Activated CD8-positive, alpha-beta T cell treated with anti-CD3 and anti-CD28 coated beads for 36 hours (primary cell): Measurements from ENCODE around the gene KIAA1755. TPM values are rescaled to one million over a fixed set of nuclear protein-coding genes. Genes with fewer than 3 reads are reported as not detected.

Experiments
- ATAC-seq: fragments of 200-7000 bp; cut with Tn5 transposase; one replicate; pipeline ENCODE4 v1.10.0; 2021; ENCODE audit warnings: mild to moderate bottlenecking, moderate library complexity
- CTCF ChIA-PET: fragments of 350-600 bp; sonication (Branson Sonifier 250); formaldehyde crosslinking; loops from one replicate; lab custom pipeline; 2021; ENCODE audit warnings: antibody characterized with exemption; lab: Charles Lee
- POLR2A ChIA-PET: fragments of 350-600 bp; sonication (Branson Sonifier 250); formaldehyde crosslinking; loops from one replicate; lab custom pipeline; 2021; ENCODE audit warnings: antibody characterized with exemption; lab: Charles Lee
- DNase-seq: peaks from one replicate; pipeline ENCODE4 v3.0.0-alpha.2; 2020
- H3K27ac Mint-ChIP-seq: one replicate; pipeline ENCODE4 v1.8.0; 2021; ENCODE audit warnings: mild to moderate bottlenecking, mixed read lengths
- H3K27me3 Mint-ChIP-seq: one replicate; pipeline ENCODE4 v1.8.0; 2021; ENCODE audit warnings: mixed read lengths
- H3K36me3 Mint-ChIP-seq: one replicate; pipeline ENCODE4 v1.8.0; 2021; ENCODE audit warnings: low read depth, mixed read lengths
- H3K4me1 Mint-ChIP-seq: one replicate; pipeline ENCODE4 v1.8.0; 2021; ENCODE audit warnings: low read depth, mixed read lengths
- H3K4me3 Mint-ChIP-seq: one replicate; pipeline ENCODE4 v1.8.0; 2021; ENCODE audit warnings: mild to moderate bottlenecking, moderate library complexity, mixed read lengths
- H3K9me3 Mint-ChIP-seq: one replicate; pipeline ENCODE4 v1.8.0; 2021; ENCODE audit warnings: mixed read lengths
- intact Hi-C: fragments of 100-400 bp; cut with micrococcal nuclease; formaldehyde crosslinking; loops from one replicate; pipeline ENCODE4 v1.10.0; 2022
- total RNA-seq, 2 experiments: library from RNA; stranded (reverse); gene quantifications; one replicate each; pipeline ENCODE4 v1.2.3, GENCODE V29; 2021
- TF ChIP-seq, protein P1 (sequence below): fragments of 200-600 bp; IDR thresholded peaks from one replicate; pipeline ENCODE4 v1.8.0; 2022; ENCODE audit warnings: antibody characterized with exemption, mild to moderate bottlenecking

The KIAA1755 gene
- total RNA-seq, 2 experiments from 2014 or later = not detected

DNA sequence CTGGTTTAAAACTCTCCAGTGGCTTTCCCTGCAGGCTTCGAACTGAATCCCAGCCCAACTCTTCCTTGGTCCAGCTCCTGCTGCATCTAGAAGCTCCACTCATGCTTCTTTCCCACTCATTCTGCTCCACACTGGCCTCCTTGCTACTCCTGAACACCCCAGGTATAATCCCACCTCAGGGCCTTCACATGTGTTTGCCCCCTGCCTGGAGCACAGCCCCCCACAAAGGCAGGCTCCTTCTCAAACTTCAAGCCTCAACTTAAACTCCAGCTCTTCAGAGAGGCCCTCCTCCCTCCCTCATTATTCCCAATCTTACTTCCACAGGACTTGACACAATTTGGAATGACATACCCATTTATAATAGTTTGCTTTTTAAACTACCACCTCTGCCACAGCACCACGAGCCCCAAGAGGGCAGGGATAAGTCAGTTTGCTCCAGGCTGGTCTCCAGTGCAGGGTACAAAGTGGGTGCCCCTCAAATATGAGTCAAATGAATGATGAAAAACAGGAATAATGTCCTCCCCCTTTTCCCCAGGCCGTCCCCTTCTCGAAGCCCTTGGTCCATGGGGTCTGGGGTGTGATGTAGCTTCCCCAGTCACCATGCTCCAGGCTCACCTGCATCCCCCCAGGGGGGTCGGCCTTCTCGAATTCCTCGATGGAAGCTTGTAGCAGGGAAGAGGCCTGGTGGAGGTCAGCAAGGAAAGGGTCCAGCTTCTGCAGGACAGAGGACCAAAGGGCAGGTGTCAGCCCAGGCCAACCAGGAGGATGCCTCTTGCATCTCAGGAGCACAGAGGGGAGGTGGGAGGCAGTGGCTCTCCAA, 37.4 kb downstream of the KIAA1755 start:
- no peak for DNase-seq
- no peaks in the 10 kb centered on the region for H3K4me1 Mint-ChIP-seq
- CTCF ChIA-PET = interaction anchor here (0.9 to 7.4 kb wide), 10 partner anchors 20 to 465 kb away, joined by 3 to 68 read pairs (median 8); no protein-coding TSS in a partner anchor
- no peaks in the 10 kb centered on the region for H3K36me3 Mint-ChIP-seq
- TF ChIP-seq, protein P1, sequence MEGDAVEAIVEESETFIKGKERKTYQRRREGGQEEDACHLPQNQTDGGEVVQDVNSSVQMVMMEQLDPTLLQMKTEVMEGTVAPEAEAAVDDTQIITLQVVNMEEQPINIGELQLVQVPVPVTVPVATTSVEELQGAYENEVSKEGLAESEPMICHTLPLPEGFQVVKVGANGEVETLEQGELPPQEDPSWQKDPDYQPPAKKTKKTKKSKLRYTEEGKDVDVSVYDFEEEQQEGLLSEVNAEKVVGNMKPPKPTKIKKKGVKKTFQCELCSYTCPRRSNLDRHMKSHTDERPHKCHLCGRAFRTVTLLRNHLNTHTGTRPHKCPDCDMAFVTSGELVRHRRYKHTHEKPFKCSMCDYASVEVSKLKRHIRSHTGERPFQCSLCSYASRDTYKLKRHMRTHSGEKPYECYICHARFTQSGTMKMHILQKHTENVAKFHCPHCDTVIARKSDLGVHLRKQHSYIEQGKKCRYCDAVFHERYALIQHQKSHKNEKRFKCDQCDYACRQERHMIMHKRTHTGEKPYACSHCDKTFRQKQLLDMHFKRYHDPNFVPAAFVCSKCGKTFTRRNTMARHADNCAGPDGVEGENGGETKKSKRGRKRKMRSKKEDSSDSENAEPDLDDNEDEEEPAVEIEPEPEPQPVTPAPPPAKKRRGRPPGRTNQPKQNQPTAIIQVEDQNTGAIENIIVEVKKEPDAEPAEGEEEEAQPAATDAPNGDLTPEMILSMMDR = peak; percentile 42
- POLR2A ChIA-PET = no interaction called here
- ATAC-seq = no peak
- H3K9me3 Mint-ChIP-seq = no peaks in the 10 kb centered on the region
- H3K27ac Mint-ChIP-seq = no peak overlapping the region
- intact Hi-C loops = loop anchor here (5.0 kb wide), 1 partner anchor 166 kb away; no protein-coding TSS in a partner anchor
- H3K27me3 Mint-ChIP-seq = no peaks in the 10 kb centered on the region
- no peak overlapping the region for H3K4me3 Mint-ChIP-seq

DNA sequence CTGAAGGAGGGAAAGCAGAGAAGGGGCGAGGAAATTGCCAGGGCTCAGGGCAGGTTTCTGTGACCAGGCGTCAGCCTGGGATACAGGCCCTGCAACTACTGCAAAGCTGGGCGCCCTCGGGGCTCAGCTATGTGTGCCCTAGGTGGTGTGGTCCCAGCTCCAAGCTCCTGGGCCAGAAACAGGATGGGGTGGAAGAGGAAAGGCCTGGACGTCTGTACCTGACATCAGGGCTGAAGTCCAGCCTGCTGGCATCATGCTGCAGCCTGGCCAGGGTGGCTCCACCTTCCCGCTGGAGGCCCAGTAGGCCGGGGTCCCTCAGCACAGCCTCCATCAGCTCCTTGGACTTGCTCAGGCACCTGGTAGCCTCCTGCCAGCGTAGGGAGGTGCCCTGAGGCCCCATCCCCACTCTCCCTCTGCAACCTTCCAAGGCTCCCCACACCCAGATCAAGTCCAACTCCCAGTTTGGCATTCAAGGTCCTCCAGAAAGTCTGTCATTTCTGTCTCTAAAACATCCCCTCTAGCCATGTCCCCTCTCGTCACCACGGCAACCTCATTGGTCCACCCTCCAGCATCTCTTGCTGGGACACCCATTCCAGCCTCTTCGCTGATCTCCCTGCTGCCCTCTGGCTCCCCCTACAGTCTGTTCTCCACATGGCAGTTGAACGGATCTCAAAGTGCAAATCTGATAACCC, 38.2 kb downstream of the KIAA1755 start:
- CTCF ChIA-PET = interaction anchor here (0.7 to 7.4 kb wide), 41 partner anchors 8 to 657 kb away, joined by 3 to 68 read pairs (median 6); partner anchors contain the start of genes RPRD1B and TTI1
- H3K27me3 Mint-ChIP-seq = no peaks in the 10 kb centered on the region
- H3K27ac Mint-ChIP-seq = no peak overlapping the region
- H3K4me1 Mint-ChIP-seq = no peaks in the 10 kb centered on the region
- H3K9me3 Mint-ChIP-seq = no peaks in the 10 kb centered on the region
- TF ChIP-seq, protein P1 = peak; percentile 87
- no peaks in the 10 kb centered on the region for H3K36me3 Mint-ChIP-seq
- ATAC-seq (peak; percentile 84), DNase-seq (peak; percentile 75)
- intact Hi-C loops = loop anchor here (5.0 kb wide), 1 partner anchor 165 kb away; no protein-coding TSS in a partner anchor
- H3K4me3 Mint-ChIP-seq = no peak overlapping the region
- POLR2A ChIA-PET = no interaction called here

DNA sequence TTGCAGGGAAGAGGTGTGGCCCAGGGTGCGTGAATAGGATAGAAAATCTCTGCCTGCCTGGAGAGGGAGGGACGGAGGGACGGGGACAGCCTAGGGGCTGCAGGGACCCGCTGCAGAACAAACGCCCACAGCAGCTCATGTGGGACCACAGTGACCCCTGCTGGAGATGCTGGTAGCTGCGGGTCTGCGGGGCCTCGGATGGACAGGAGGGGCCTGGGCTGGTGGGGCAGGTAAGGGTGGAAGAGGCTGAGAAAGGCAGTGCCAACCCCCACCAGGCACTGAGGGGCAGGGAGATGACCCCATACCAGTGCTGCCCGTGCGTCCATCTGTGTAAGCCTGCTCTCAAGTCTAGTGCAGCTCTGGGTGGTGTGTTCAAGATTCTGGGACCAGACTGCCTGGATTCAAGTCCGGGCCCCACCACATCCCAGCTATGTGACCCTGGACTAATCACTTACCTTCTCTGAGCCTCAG, 39.4 kb downstream of the KIAA1755 start:
- H3K4me1 Mint-ChIP-seq = no peaks in the 10 kb centered on the region

DNA sequence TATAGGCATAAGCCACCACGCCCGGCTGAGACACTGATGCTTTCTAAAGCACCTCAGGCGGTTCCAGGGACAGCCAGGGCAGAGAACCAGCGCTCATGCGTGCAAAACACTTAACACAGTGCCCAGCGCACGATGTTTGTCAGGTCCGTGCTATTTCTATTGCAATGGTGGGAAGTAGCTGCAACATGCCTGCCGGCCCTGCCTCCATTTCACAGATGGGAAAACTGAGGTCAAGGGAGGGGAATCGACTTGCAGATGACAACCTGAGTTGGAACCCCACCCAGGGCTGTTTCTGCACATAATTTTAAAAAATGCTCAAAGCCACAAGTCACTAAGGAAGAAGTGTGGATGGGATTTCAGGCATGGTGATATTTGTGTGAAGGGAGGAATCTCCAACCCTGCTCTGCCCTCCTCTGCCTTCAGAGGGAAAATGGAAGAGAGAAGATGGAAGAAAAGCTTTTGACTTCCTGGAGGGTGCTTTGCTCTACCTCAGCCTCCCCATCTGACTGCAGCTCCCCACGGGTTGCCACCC, 39.9 kb downstream of the KIAA1755 start:
- CTCF ChIA-PET = interaction anchor here (0.7 to 7.4 kb wide), 44 partner anchors 9 to 657 kb away, joined by 3 to 68 read pairs (median 6); partner anchors contain the start of genes RPRD1B and TTI1
- TF ChIP-seq, protein P1 = no peak

More for the DNA sequence above, 39.4 kb downstream of the KIAA1755 start:
- Mint-ChIP-seq H3K9me3 (no peaks in the 10 kb centered on the region), H3K36me3 (no peaks in the 10 kb centered on the region), H3K27ac (no peak overlapping the region), H3K27me3 (no peaks in the 10 kb centered on the region), H3K4me3 (no peak overlapping the region)
- POLR2A ChIA-PET = interaction anchor here (1.1 kb wide), 1 partner anchor 25 kb away, joined by 3 read pairs; no protein-coding TSS in a partner anchor
- ATAC-seq (peak; percentile 78), DNase-seq (peak; percentile 79)
- TF ChIP-seq, protein P1 = peak; percentile 95
- CTCF ChIA-PET = interaction anchor here (0.7 to 7.4 kb wide), 57 partner anchors 9 to 657 kb away, joined by 3 to 68 read pairs (median 5); partner anchors contain the start of genes RPRD1B and TTI1
- intact Hi-C loops = loop anchor here (5.0 kb wide), 1 partner anchor 164 kb away; no protein-coding TSS in a partner anchor

More for the DNA sequence above, 39.9 kb downstream of the KIAA1755 start:
- H3K36me3 Mint-ChIP-seq = no peaks in the 10 kb centered on the region
- H3K9me3 Mint-ChIP-seq = no peaks in the 10 kb centered on the region
- H3K4me1 Mint-ChIP-seq = no peaks in the 10 kb centered on the region
- intact Hi-C loops = loop anchor here (5.0 kb wide), 1 partner anchor 163 kb away; no protein-coding TSS in a partner anchor
- DNase-seq = no peak
- POLR2A ChIA-PET = interaction anchor here (1.1 kb wide), 1 partner anchor 24 kb away, joined by 3 read pairs; no protein-coding TSS in a partner anchor
- no peak overlapping the region for H3K4me3 Mint-ChIP-seq
- no peaks in the 10 kb centered on the region for H3K27me3 Mint-ChIP-seq
- no peak overlapping the region for H3K27ac Mint-ChIP-seq
- no peak for ATAC-seq
